H1 (cell line): Measurements from ENCODE around the gene FSD1. TPM values are rescaled to one million over a fixed set of nuclear protein-coding genes. Genes with fewer than 3 reads are reported as not detected.

ENCODE experiments used
- BCL11A ChIP-seq, 2 experiments: IDR thresholded peaks; one replicate each; pipeline ENCODE4 v1.6.1; 2011; ENCODE audit warnings: low read depth in 2 of 2, low read length in 2 of 2, mild to moderate bottlenecking in 2 of 2
- CEBPB ChIP-seq: IDR thresholded peaks from 2 replicates; pipeline ENCODE4 v1.6.1; 2012; ENCODE audit warnings: low read depth, low read length
- POLR2A ChIP-seq, 2 experiments: IDR thresholded peaks; 1 replicate in 1 of 2; 2 replicates in 1 of 2; pipeline ENCODE4 v1.6.1; 2011; ENCODE audit warnings: low read depth in 2 of 2, low read length in 2 of 2, mild to moderate bottlenecking in 2 of 2; ENCODE audit errors: control extremely low read depth in 1 of 2
- polyA plus RNA-seq, 7 experiments: library from polyadenylated mRNA; depleted of rRNA in 3 of 7; stranded (reverse) in 5 of 7; unstranded in 2 of 7; fragments of >200 nt in 5 of 7; fragments of 200-250 nt in 2 of 7; gene quantifications; 1 replicate in 5 of 7; 2 replicates in 1 of 7; 4 replicates in 1 of 7; pipeline versions ENCODE4 v1.2.1 to v1.2.3, GENCODE V29; 2011 to 2013; ENCODE audit warnings: missing spikeins in 2 of 7, mixed read lengths in 2 of 7
- total RNA-seq: library from RNA; stranded (reverse); fragmentation: NEBNext Ultra II Directional; extraction: Animal tissue kit (Norgen Biotek cat#: 25700); gene quantifications from 2 replicates; pipeline ENCODE4 v1.2.1, GENCODE V29; 2021

FSD1 gene
- total and polyA plus RNA-seq, 2 of the 8 experiments (the other 6 are each of a cell fraction or from before 2014, with no cell fraction given) = 58.8 to 181 TPM

DNA sequence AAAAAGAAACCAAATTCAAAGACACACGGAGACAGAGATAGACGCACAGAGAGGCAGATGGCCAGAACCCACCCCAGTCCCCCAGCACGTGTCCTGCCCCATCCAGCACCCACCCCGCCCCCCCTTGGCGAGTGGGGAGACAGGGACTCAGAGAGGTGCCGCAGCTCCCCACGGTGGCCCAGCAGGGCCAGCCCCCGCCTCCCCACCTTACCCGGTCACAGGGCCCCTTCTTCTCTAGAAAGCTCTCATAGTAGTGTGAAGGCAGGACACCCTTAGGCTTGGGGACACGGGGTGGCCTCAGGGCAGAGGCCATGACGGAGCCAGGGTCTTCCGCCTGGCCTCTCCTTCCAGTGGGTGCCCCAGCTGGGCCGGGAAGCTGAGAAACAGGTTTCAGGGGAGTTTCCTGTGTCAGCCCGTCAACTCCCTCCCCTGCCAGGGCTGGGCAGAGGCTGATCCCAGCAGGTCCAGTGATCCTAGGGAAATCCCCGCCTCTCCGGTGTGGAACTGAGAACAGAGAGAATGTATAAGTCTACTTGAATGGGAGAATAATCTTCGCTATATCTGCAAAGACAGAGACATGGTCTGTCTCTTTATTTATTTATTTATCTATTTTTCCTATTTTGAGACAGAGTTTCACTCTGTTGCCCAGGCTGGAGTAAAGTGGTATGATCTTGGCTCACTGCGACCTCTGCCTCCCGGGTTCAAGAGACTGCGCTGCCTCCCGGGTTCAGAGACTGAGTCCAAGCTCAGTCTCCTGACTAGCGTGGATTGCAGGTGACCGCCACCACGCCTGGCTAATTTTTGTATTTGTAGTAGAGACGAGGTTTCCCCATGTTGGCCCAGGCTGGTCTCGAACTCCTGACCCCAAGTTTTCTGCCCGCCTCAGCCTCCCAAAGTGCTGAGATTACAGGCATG lies 34.3 kb downstream of the FSD1 start, which contains the start of gene STAP2 (continued):
- TF ChIP-seq POLR2A (IDR thresholded peaks at IDR 0.05; ENCODE audit: control extremely low read depth in 1 of 2, low read depth in 2 of 2, low read length in 2 of 2) = peak in 1 of 2 experiments; percentile 55; a peak in 1 of 3 replicates
- TF ChIP-seq CEBPB = no peak
- no peak for TF ChIP-seq BCL11A (IDR thresholded peaks at IDR 0.05; ENCODE audit: low read depth in 2 of 2, low read length in 2 of 2)
- TF ChIP-seq, all 59 proteins: peak for 4
